ENCODE data around the gene TMEM30B.
"Not testable (repeated sequence)": the region's sequence is repeated elsewhere in the genome, so short reads cannot be mapped to it uniquely, and the experiment has no call there.

TMEM30B gene

DNA sequence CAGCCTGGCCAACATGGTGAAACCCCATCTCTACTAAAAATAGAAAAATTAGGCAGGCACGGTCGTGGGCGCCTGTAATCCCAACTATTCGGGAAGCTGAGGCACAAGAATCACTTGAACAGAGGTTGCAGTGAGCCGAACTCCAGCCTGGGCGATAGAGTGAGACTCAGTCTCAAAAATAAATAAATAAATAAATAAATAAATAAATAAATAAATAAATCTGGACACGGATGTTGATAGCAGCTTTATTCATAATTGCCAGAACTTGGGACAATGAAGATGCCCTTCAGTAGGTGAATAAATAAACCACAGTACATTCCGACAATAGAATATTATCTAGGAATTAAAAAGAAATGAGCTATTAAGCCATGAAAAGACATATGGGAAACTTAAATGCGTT lies 31.1 kb downstream of the TMEM30B start:
- FAIRE-seq: no peak
- TF ChIP-seq PAX5 (IDR thresholded peaks at IDR 0.05; ENCODE audit: insufficient read depth, low read length, severe bottlenecking) (no peak), POLR2AphosphoS5 (IDR thresholded peaks at IDR 0.05; ENCODE audit: low read depth, low read length) (no peak), TAF1 (IDR thresholded peaks at IDR 0.05; ENCODE audit: low read depth, low read length) (no peak)
- no peak for DNase-seq (ENCODE audit: insufficient read length, low spot score)

DNA sequence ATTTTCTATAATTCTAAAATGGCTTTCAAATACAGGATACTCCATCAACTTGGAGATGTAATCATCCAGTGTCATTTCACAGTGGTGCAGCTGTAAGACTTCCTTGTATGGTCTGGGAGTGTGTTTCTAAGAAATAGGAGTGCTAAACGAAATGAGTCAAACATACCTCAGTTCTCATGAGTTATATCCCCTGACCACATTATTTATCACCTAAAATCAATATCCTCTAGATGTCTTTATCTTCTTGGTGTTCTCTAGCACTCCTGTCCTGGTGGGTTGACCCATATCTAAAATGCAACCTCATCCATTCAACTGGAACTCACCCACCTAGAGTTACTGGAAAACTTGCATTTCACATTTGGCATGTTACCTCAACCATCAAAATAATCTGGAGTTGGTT lies 33.2 kb downstream of the TMEM30B start:
- FAIRE-seq: no peak
- TF ChIP-seq PAX5 (IDR thresholded peaks at IDR 0.05; ENCODE audit: insufficient read depth, low read length, severe bottlenecking) (no peak), SPI1 (IDR thresholded peaks at IDR 0.05; ENCODE audit: low read depth, low read length) (no peak), POLR2AphosphoS5 (IDR thresholded peaks at IDR 0.05; ENCODE audit: low read depth, low read length) (no peak), POLR2A (IDR thresholded peaks at IDR 0.05; ENCODE audit: low read depth, low read length) (no peak), TAF1 (IDR thresholded peaks at IDR 0.05; ENCODE audit: low read depth, low read length) (no peak), POU2F2 (IDR thresholded peaks at IDR 0.05; ENCODE audit: low read depth, low read length) (no peak)
- no peak for DNase-seq (ENCODE audit: insufficient read length, low spot score)

- FAIRE-seq: no peak
- no peak for TF ChIP-seq TAF1 (IDR thresholded peaks at IDR 0.05; ENCODE audit: low read depth, low read length)
- TF ChIP-seq POU2F2 (IDR thresholded peaks at IDR 0.05; ENCODE audit: low read depth, low read length): no peak
- no peak for TF ChIP-seq PAX5 (IDR thresholded peaks at IDR 0.05; ENCODE audit: insufficient read depth, low read length, severe bottlenecking)
- DNase-seq (ENCODE audit: insufficient read length, low spot score): no peak
Measured at GRCh38 chr14:61246721-61247120, 34.4 kb downstream of the TMEM30B start.

DNA sequence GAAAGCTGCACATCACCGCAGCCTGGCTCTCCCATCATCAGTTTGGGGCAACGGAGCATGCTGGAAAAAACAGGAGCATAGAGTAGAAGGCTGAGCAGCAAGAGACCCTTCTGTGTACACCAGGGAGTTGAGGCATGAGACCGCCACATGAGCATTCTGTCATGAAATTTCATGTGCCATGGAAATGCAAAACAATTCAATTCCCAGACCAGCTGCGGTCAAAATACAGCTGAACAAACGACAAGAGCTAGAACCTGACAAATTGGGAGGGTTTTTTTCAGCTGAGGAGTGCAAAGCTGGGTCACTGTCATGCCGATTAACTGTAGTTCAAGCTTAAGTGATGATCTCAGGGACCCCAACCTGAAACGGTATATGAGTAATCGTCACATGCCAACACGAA lies 37.1 kb downstream of the TMEM30B start:
- no peak for FAIRE-seq
- TF ChIP-seq TAF1 (IDR thresholded peaks at IDR 0.05; ENCODE audit: low read depth, low read length) (no peak), PAX5 (IDR thresholded peaks at IDR 0.05; ENCODE audit: insufficient read depth, low read length, severe bottlenecking) (no peak), POLR2AphosphoS5 (IDR thresholded peaks at IDR 0.05; ENCODE audit: low read depth, low read length) (no peak), POU2F2 (IDR thresholded peaks at IDR 0.05; ENCODE audit: low read depth, low read length) (no peak), SPI1 (IDR thresholded peaks at IDR 0.05; ENCODE audit: low read depth, low read length) (no peak), POLR2A (IDR thresholded peaks at IDR 0.05; ENCODE audit: low read depth, low read length) (no peak)
- DNase-seq (ENCODE audit: insufficient read length, low spot score): no peak

DNA sequence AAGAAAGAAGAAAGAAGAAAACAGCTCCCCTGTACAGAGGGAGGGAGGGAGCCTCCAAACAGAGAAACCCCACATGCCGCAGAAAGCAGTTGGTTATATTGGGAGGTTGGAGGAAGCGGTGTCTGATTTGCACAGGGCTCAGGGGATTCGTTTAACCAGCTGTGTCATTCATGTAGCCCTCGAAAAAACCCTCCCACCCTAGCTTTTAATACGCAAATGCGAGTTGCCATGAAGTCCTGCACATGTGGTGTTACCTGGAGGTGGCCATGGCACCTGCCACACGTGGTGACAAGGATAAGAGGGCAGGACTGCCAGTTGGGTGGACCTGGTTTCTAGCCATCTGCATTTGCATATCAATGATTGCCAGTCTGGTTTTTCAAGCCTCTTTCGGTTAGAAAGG lies 40.9 kb downstream of the TMEM30B start:
- no peak for TF ChIP-seq SPI1 (IDR thresholded peaks at IDR 0.05; ENCODE audit: low read depth, low read length)
- no peak for TF ChIP-seq POU2F2 (IDR thresholded peaks at IDR 0.05; ENCODE audit: low read depth, low read length)
- no peak for TF ChIP-seq POLR2AphosphoS5 (IDR thresholded peaks at IDR 0.05; ENCODE audit: low read depth, low read length)
- TF ChIP-seq PAX5 (IDR thresholded peaks at IDR 0.05; ENCODE audit: insufficient read depth, low read length, severe bottlenecking): no peak
- DNase-seq (ENCODE audit: insufficient read length, low spot score) (no peak), FAIRE-seq (no peak)

DNA sequence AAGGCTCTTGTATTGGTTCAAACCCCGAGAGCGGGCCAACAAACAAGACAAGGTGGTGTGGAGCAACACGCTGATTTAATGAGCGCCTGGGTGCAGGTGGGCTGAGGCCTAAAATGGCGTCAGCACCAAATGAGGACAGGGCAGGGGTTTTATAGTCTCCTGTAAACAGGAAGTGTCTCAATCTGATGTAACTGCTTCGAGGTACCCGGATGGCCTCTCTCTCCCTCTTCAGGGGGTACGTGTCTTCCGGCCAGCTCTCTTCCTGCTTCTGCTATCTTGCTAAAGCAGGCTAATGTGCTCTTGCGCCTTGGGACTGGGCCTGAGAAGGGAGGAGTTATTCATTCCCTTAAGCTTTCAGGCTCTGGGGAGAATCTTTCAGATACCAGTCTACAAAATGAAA lies 41.9 kb downstream of the TMEM30B start:
- FAIRE-seq; DNase-seq (ENCODE audit: insufficient read length, low spot score): not testable (repeated sequence)

- FAIRE-seq: no peak
- TF ChIP-seq PAX5 (IDR thresholded peaks at IDR 0.05; ENCODE audit: insufficient read depth, low read length, severe bottlenecking): no peak
- no peak for TF ChIP-seq POLR2A (IDR thresholded peaks at IDR 0.05; ENCODE audit: low read depth, low read length)
- no peak for TF ChIP-seq SPI1 (IDR thresholded peaks at IDR 0.05; ENCODE audit: low read depth, low read length)
- DNase-seq (ENCODE audit: insufficient read length, low spot score): no peak
Measured at GRCh38 chr14:61238611-61239245, 42.4 kb downstream of the TMEM30B start.

GRCh38 chr14:61234215-61234916 lies 46.8 kb downstream of the TMEM30B start:
- FAIRE-seq (no peak), DNase-seq (ENCODE audit: insufficient read length, low spot score) (no peak)
- no peak for TF ChIP-seq POU2F2 (IDR thresholded peaks at IDR 0.05; ENCODE audit: low read depth, low read length)
- TF ChIP-seq POLR2AphosphoS5 (IDR thresholded peaks at IDR 0.05; ENCODE audit: low read depth, low read length): no peak
- TF ChIP-seq PAX5 (IDR thresholded peaks at IDR 0.05; ENCODE audit: insufficient read depth, low read length, severe bottlenecking): no peak
- TF ChIP-seq SPI1 (IDR thresholded peaks at IDR 0.05; ENCODE audit: low read depth, low read length): no peak
- no peak for TF ChIP-seq POLR2A (IDR thresholded peaks at IDR 0.05; ENCODE audit: low read depth, low read length)
- no peak for TF ChIP-seq TAF1 (IDR thresholded peaks at IDR 0.05; ENCODE audit: low read depth, low read length)

GRCh38 chr14:61233436-61233956 lies 47.6 kb downstream of the TMEM30B start:
- TF ChIP-seq SPI1 (IDR thresholded peaks at IDR 0.05; ENCODE audit: low read depth, low read length) (0 out of 2 replicates have a peak, but pooled peaks have one; percentile 2), TAF1 (IDR thresholded peaks at IDR 0.05; ENCODE audit: low read depth, low read length) (no peak), PAX5 (IDR thresholded peaks at IDR 0.05; ENCODE audit: insufficient read depth, low read length, severe bottlenecking) (no peak), POLR2A (IDR thresholded peaks at IDR 0.05; ENCODE audit: low read depth, low read length) (no peak), POLR2AphosphoS5 (IDR thresholded peaks at IDR 0.05; ENCODE audit: low read depth, low read length) (no peak), POU2F2 (IDR thresholded peaks at IDR 0.05; ENCODE audit: low read depth, low read length) (no peak)
- no peak for DNase-seq (ENCODE audit: insufficient read length, low spot score)
- no peak for FAIRE-seq

DNA sequence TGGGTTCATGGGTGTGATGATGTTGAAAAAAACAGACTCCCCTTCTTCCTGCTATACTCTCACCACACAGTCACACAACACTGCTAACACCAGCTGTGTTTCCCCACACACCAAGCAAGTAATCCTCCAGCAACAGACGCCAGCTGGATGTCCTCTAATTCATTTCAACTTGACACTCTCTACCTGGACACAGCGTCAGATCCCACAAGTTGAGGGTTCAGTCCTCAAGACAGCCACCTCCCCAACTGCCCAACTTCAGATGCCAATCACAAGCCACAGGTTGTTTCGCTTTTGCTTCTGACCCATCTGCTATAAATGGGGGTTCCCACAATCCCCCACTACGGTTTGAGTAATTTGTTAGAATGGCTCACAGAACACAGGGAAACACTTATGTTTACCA lies 49.3 kb downstream of the TMEM30B start:
- FAIRE-seq: no peak
- DNase-seq (ENCODE audit: insufficient read length, low spot score): no peak
- TF ChIP-seq POLR2AphosphoS5 (IDR thresholded peaks at IDR 0.05; ENCODE audit: low read depth, low read length) (no peak), POU2F2 (IDR thresholded peaks at IDR 0.05; ENCODE audit: low read depth, low read length) (no peak), POLR2A (IDR thresholded peaks at IDR 0.05; ENCODE audit: low read depth, low read length) (no peak)

Data from GM12891 (cell line).